GM18909 (cell line): ENCODE results near the gene KCNAB1.
"Not testable (repeated sequence)": the region's sequence is repeated elsewhere in the genome, so short reads cannot be mapped to it uniquely, and the experiment has no call there.

Source experiments
- ATAC-seq: cut with Tn5 transposase; IDR thresholded peaks from one replicate; pipeline ENCODE4 v1.9.1; 2021; ENCODE audit warnings: mild to moderate bottlenecking; ENCODE audit not compliant: unreplicated experiment, poor library complexity

Gene KCNAB1

DNA sequence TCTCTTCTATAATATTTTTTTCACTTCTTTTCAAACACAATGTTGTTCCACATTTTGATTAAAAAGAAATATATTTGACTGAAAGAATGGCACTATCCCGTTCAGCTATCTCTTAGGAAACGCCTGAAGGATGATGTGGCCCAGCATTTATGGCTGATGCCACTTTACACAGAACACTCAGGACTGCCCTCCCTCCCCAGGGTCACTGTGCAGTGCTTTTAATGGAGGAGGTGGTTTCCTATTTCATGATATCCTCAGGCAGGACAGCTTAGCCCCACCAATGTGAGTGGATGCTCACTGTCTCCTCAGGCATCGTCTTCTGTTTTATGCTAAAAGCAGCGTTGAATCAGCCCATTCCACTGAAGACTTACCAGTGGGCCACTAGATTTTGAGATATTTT lies 135.9 kb downstream of the KCNAB1 start:
- ATAC-seq = no peak

DNA sequence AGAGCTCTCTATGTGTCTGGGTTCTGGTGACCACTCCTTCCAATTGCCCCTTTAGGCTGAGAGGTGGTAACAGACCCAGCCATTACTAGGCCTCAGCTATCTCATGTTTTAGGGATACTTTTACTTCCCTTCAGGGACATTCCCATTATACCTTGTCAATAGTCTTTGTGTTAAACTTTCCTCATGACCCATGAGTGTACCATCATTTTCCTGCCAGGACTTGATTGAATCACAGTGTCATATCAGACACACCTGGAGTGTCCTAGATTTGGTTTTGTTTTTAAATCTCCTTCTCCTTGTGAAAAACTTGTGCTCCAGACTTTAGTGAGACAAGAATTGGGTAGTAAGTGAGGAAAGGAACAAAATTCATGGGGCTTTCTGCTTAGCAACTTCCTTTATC lies 136.6 kb downstream of the KCNAB1 start:
- no peak for ATAC-seq

DNA sequence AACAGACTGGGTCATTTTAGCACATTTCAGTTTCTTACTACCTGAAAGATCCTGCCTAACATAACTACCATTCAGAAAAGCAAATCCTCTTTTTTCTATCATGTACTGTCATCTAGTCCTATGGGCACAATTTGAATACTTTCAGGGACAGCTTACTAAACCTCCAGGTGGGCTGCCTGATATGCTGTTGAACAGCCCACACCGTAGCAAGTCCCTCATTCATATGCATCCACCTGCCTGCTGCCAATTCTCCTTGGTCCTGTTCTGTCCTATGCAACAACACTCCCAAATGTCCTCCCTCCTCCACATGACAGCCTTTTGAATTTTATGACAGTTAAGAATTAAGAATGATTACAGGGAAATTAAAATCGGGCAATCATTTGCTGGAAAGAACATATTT lies 137.9 kb downstream of the KCNAB1 start:
- no peak for ATAC-seq

DNA sequence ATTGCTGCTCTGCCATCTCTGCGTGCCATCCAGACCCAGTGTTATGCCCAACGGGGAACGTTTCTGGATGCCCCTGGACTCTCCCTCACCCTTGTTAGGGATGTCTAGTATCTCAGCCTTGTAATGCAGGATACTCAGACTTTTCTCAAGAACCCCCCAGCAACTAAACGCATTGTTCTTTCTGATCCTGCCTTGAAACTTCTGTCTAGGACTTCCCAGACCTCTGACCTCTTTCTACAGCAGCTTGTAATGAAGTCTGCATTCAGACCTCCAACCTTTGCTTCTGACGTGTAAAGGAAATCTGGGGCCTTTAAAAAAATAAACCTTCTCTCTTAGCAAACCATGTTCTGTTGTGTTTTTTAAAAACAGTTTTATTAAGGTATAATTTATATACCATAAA lies 139.5 kb downstream of the KCNAB1 start:
- no peak for ATAC-seq

DNA sequence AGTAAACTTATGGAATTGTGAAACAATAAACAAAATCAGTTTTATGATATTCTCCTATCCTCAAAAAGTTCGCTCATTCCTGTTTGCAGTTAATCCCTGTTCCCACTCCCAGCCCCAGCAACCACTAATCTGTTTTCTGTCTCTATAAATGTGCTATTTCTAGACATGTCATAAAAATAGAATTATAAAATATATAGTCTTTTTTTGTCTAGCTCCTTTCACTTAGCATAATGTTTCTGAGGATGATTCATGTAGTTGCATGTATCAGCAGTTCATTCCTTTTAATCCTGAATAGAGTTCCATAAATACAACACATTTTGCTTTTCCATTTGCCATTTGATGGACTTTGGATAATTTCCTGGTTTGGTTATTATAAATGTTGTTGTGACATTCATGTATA lies 140.0 kb downstream of the KCNAB1 start:
- no peak for ATAC-seq

DNA sequence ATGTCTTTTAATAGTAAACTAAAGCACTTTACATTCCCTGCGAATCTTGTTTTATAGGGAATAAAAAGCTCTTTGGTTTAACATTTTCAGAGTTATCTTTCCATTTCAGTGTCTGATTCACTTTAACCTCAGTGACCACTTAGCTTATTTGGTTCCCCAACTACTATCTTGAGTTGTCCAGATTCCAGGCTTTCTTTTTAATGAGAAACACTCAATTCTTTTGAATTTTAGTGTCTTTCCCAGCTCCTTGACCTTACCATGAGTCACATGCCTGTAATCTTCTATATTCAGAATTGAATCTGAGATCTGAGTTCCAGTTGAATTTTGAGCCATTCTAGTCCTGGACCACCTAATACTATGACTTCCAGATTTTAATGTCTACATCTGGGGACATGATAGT lies 144.4 kb downstream of the KCNAB1 start:
- no peak for ATAC-seq

DNA sequence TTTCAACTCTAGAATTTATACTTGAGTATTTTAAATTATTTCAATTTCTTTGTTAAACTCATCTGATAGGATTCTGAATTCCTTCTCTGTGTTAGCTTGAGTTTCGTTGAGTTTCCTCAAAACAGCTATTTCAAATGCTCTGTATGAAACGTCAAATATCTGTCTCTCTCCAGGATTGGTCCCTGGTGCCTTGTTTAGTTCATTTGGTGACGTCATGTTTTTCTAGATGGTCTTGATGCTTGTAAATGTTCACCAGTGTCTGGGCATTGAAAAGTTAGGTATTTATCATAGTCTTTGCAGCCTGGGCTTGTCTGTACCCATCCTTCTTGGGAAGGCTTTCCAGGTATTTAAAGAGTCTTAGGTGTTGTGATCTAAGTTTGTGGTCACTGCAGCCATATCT lies 151.1 kb downstream of the KCNAB1 start:
- no peak for ATAC-seq

DNA sequence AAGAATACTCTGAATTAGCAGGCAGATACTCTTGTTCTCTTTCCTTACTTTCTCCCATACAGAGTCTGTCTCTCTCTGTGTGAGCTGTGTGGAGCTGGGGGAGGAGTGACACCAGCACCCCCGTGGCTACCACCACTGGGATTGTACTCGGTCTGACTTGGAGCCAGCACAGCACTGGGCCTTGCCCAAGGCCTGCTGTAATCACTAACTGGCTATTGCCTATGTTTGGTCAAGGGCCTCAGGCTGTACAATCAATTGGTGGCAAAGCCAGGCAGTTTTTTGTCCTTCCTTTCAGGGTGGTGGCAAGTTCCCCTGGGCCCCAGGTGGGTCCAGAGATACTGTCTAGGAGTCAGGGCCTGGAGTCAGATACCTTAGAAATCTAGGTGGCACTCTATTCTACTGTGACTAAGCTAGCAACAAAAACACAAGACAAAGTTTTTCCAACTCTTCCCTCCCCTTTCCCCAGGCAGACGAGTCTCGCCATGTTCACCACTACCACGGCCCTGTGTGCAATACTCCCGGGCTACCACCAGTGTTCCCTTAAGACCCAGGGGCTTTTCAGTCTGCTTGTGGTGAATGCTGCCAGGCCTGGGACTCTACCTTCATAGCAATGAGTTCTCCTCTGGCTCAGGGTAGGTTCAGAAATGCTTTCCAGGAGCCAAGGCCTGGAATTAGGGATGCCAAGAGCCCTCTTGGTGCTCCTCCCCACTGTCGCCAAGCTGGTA lies 151.8 kb downstream of the KCNAB1 start:
- no peak for ATAC-seq

DNA sequence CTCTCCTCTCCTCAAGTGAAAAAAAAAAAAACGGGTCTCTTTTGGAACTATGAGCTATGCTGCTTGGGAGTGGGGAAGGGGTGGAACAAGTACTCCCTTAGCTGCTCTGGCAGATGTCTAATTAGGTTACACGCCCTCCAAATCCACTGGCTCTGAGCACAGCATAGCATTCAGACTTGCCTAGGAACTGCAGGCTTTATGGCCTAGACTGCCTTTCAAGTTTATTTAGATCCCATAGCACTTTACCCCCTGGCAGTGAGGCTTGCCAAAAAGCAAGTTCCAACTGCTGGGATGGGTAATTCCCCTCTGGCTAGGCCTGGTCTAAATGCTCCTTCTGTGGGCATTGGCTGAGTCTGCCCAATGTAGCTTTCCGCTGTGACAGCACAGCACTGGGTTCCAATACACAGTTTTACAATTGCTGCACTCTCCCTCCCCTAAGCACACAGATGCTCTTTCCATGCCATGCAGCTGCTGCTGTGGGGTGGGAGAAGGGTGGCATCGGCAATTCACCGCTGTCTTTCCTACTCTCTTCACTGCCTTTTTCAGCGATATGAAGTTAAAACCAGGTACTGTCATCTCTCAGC lies 152.8 kb downstream of the KCNAB1 start:
- no peak for ATAC-seq

DNA sequence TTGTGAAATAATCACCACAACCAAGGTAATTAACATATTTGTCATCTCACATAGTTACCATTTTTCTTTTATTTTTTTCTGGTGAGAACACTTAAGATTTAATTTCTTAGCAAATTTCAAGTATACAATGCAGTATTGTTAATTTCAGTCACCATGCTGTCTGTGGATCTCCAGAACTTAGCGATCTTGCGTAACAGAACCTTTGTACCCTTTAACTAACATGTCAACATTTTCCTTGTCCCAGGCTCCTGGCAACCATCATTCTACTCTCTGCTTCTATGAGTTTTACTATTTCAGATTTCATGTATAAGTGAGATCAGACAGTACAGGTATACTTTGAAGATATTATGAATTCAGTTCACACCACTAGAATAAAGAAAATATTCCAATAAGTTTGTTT lies 154.4 kb downstream of the KCNAB1 start:
- no peak for ATAC-seq

DNA sequence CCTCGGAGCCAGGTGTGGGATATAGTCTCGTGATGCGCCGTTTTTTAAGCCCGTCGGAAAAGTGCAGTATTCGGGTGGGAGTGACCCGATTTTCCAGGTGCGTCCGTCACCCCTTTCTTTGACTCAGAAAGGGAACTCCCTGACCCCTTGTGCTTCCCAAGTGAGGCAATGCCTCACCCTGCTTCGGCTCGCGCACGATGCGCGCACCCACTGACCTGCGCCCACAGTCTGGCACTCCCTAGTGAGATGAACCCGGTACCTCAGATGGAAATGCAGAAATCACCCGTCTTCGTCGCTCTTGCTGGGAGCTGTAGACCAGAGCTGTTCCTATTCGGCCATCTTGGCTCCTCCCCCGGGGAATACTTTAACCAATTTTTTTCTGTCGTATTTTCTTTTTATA lies 164.3 kb downstream of the KCNAB1 start:
- not testable (repeated sequence) for ATAC-seq

DNA sequence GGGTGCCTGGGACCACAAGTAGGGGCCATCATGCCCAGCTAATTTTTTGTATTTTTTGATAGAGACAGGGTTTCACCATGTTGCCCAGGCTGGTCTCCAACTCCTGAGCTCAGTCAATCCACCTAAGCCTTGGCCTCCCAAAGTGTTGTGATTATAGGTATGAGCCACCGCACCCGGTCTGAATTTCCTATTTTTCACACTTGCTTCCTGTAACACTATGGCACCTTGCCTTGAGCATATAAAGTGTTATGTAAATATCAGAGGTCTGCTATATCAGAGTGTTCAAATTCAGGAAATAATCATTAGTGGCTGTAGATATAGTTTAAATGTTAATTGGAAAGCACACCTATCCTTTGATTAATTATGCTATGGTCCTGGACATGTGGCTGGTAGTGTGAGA lies 165.2 kb downstream of the KCNAB1 start:
- no peak for ATAC-seq

DNA sequence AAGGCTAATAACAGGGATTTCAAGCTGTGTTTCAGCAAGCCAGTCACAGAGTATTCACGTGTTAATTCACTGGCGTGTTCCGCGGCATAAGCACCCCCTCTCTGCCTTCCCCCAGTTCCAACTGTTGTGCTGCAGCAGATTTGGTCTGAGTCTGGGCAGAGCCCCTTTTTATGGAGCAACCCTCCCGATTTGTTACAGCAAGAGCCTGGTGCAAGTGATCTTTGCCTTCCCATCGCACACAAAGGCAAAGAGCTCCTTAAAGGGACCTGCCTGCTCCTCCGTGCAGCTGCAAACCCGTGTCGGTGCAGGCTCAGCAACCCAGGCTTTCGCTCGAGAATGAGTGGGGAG lies 170.5 kb downstream of the KCNAB1 start:
- ATAC-seq = no peak

DNA sequence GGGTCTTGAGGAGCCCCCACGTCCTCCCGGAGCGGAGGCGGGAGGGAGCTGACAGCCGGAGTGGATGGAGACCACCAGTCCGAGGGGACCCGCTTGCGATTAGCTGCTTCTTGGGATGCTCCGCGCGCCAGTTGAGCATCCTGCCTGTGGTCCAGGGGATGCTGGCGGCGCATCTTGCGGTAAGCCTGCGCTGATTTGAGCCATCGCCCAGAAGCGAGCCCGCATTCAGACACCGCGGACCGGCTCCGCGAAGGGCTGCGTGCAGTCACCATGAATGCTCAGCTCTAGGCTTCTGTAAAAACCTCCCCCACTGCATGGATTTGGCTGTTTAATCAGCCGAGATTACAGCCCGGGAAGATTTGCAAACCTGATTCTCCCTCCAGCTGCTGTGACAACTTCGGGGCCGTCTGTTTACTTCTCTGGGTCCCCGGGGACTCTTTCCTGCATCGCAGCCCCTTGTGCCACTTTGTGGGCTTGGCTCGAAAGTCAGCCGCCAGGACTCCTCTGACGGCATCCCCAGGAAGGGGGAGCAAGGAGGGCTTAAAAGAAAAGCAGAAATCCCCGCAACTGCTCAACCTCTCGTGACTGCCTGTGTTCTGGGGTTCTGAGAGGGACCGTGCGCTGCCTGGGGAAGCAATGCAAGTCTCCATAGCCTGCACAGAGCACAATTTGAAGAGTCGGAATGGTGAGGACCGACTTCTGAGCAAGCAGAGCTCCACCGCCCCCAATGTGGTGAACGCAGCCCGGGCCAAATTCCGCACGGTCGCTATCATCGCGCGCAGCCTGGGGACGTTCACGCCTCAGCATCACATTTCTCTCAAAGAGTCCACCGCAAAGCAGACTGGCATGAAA lies 171.1 kb downstream of the KCNAB1 start:
- ATAC-seq = peak; percentile 74

DNA sequence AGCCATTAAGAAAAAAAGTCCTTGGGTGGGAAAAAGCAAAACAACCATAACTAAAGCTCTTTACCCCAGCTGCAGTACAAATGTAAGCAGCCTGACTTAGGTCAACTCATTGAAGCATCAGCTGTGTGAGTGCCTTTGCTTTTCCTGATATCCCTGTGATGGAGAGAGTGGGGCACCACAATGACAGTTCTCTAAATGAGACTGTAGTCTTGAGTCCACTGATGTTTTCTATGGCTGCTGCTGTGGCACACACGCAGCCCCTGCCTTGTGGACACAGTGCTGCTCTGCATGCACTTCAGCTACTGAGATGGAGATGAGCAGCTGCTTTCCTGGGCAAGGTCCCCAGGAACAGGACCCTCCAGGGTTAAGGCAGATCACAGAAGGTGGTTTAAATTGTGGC lies 173.2 kb downstream of the KCNAB1 start:
- no peak for ATAC-seq

DNA sequence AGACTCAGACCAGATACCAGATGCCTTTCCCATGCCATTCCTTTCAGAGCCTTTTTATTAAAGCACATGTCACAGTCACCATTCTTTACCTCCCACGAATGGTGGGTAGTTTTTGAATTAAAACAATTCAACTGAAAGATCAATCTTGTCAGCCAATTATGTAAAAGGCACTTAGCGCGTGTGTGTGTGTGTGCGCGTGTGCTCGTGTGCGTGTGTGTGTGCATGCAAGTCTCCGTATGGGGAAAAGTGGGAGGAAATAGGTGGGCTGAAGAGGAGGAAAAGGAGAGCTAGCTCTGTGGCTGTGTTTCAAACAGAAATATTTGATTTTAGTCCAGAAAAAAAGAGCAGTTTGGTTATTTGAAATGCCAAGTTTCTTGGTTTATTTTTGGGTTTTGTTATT lies 177.2 kb downstream of the KCNAB1 start:
- no peak for ATAC-seq

DNA sequence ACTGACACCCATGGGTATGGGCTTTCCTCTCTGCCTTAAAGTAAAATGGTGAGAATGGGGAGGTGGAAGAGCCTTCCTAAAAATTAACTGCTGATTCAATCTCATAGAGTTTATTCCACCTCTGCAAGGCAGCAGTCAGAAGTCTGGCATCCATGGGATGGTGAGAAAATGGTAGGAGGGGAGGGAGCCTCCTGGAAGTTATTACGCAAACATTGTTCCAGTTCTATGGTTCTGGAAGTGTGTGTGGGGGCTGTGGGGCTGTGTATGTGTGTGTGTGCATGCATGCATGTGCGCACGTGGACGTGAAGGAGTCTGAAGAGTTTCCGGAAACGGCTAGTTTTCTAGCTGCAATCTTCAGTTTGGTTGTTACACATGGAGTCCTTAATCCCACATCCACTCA lies 177.6 kb downstream of the KCNAB1 start:
- no peak for ATAC-seq

DNA sequence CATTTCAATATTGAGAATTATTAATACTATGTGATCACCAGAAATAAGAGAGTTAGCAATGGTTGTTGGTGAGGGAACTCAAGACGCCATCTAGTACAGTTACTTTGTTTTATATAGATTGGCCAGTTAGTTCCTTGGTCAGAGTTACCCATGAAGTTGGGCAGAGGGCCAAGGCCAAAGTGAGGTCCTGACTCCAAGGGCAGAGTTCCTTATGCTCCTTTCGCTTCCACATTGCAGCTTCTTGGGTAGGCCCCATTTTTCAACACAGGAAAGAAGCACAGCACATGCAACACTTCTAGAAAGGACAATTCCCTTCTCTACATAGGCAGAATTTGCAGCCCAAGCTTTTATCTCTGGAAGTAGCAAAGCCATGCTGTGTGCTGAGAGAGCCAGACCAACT lies 178.6 kb downstream of the KCNAB1 start:
- no peak for ATAC-seq

DNA sequence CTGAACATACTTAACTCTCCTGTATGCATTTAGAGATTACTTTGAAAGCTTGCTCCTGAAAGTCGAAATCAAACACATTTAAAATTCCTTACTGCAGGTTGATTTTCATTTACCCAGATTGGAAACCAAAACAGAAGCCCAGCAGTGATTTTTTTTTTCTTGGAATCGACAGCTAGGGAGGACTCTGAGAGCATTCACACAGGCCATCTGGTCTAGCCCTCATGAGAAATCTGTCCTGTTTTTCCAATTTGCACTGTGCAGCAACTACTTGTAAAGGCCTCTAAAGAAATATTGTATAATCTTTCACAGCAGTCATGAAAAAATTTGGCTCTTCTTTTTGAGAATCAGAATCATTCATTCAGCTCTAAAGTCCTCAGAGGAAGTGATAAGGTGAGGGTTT lies 179.2 kb downstream of the KCNAB1 start:
- ATAC-seq = no peak

DNA sequence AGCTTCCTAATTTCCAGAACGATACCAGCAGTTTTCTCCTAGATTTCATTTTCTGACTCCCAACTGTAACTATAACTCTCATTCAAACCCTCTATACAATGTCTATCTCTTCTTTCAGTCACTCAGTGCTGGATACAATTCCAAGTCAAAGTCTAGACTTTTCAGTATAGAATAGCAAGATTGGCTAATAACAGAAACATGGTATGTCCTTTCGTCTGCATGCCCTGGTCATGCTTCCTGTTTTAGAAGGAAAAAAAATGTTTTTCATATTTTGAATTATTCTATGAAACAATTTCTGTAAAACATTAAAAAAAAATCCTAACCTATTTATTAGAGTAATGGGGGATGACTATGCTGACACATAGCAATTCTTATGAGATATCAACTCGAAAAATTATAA lies 180.0 kb downstream of the KCNAB1 start:
- no peak for ATAC-seq

DNA sequence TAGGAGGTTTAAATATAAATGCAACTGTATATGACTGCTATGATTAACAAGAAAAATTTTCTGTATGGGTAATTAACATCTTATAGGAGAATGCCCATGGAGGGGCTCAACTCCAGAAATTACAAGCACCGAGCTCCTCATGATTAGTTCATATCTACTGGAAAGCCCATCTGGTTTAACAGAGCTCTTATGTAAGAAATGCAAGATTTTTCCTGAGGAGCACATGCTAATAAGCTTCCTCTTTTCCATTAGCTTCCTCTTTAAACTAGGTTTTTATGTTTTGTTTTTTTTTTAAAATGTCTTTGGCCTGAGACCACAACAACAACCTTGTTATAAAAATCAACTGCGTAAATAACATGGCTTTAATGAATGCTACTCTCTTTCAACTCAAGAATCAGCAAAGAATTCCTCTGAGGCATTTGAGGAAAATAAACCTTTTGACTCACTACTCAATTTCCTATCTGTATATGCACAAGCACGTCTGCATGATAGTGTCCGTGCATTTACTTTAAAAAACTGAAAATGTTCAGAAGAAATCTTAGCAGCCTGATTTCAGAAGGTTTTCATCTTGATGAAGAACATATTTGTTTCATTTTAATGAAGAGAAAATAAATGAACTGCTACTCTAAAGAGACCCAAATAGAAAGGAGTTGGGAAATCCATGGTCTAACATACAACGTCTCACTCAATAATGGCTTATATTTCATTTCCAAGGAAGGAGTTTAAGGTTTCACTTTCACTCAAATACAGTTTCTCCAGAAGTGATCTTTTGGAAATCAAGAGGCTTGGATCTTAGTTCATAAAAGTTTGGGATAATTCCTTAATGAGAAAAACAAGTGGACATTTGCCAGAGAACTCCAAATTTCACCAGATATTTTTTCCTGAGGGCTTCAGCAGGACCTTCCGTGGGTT lies 180.8 kb downstream of the KCNAB1 start:
- no peak for ATAC-seq
